IPS DF 4.7 (cell line): ENCODE results near the gene SNAP91.

Experiments used
- DNase-seq: peaks from one replicate; pipeline ENCODE4 v3.0.0-alpha.2; 2013; ENCODE audit warnings: low spot score; ENCODE audit errors: extremely low read depth

The SNAP91 gene

DNA sequence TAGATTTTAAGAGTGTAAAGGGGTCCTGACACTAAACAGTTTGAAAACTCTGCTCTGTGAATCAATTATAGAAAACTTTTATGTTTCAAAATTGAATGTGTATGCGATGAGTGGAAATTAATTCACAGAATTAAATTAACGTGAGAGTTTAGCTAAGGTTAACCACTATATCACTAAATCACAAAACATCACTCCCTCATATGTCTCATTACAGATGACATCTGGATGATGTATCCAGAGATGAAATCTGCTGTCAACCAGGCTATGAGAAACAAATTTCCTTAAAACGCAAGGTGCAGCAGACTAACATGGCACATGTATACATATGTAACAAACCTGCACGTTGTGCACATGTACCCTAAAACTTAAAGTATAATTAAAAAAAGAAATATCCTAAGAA, 169.2 kb downstream of the SNAP91 start:
- DNase-seq: no peak

GRCh38 chr6:83536647-83537589, 172.0 kb downstream of the SNAP91 start:
- DNase-seq: no peak

DNA sequence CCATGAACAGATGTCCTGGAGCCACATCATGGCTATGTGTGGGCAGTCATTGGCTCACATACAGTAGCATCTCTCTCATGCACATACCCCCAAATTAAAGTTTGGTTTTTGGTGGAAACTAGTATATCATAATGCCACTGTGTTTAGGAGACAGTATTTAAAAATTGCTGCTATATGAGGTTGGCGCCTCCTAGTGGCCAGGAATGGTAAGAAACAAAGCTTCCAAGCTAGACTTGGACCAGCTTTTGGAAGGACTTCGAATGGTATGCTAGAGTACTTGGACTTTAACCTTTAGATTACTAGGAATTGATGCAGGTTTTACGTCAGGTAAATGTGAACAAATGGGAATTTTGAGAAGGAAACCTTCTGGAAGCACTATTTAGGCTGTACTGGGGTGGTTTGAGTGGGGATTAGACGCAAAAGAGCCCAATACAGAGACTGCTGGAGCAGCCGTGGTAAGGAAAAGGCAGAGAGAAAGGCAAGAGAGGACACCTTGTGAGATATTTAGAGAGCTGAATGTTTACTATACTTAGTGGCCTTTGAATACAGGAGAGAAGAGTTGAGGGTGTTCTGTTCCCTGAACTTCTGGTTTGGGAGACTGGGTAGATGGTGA, 172.8 kb downstream of the SNAP91 start:
- DNase-seq: no peak

DNA sequence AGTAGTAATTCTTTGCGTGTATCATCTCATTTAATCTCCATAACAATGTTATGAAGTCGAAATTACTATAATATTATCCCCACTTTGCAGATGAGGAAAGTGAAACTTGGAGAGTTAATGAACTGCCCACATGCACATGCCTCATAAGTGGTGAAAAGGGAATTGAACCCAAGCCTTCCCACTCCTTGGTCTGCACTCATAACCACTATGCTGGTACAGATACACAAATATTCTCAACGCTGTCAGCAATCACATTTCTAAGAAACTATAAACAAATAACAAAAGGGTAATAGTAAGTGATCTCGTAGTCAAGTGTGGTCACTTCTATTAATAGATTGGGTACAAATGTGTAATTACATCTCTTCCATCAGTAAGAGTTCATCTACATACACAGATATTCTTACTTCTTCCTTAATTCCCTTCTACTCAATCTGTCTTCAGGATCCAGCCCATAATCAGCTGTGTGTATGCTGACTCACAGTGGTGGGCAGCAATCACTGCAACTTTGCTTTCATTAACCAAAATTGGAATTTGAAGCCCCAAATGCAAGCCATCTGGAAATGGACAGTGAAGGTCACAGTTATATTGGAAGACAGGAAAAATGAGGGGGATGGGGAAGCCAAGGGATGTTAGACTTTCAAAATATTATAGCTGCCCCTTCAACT, 190.0 kb downstream of the SNAP91 start:
- DNase-seq: no peak

GRCh38 chr6:83517500-83517899, 191.4 kb downstream of the SNAP91 start:
- no peak for DNase-seq

DNA sequence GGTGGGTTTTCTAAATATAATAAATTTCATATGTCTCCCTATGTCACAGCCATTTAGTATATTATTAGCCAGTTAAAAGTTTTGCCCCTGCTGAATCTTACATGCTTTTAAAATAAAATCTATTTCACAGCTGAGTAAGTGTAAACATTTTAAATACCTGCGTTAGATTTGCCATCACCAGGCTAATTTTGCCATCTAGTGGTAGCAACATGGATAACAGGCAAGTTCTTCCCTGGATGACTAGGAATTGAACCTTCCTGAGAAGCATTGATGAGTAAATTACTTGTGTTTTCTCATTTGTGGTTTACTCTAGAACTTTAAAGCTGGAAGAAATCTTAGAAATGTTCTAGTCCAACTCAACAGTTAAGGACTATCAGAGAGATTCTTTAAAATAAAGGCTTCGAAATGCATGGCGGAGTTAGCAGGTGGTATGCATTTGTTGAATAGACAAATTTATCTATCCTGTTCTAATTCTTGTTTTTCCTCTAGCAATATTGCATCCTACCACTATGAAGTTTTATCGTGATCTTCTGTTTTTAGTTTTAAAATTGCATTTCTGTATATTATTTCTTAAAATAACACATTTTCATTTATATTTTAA, 193.9 kb downstream of the SNAP91 start:
- no peak for DNase-seq

DNA sequence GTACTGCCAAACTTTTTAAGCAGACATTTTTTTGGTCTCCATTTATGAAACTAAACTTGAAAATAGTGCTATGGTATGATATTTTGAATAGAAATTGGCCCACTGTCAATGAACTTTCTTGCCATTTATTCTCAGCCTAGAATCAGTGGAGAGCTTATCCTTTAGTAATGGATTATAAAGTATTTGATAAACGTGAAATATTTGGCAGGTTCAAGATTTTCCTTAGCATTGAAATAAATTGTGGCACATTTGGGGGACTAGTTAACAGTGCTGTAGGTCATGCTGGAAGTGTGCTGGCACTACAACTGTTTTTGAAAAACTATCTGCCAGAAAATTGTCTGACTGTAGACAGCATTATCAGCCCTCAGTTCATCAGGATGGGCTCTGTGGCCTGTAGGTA, 194.4 kb downstream of the SNAP91 start:
- no peak for DNase-seq

DNA sequence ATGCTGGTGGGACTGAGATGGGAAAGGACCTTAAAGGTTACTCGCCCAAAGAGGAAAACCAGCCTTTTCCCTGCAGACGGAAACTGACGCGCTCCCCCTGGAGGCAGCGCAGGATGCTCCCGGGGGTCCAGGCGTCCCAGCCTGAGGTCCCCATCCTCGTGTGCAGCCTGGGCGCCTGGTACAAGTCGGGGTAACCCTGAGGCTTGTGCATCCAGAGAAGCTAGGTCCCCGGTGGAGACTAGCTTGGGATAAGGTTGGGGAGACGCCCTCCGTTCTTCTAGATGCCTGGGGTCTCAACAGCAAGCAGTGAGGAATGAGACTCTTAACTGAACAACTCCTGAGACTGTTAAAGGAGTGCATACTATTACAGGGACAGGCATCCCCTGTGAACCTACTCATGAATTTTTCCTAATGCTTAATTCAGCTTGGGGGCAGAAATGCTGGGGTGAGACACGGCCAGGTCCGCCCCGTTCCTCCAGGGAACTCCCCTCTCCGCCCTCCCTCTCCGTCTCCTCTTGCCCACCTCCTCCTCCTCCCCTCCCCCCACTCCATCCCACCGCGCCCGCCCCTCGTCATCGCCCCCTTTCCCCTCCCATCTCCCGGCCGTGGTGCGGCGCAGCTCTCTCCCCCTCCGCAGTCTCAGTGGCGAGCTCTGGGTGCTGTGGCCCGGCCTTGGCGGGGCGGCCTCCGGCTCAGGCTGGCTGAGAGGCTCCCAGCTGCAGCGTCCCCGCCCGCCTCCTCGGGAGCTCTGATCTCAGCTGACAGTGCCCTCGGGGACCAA, 196.8 kb downstream of the SNAP91 start, which contains the start of gene PRSS35:
TSS of gene PRSS35 (plus strand) at position 634 of the 781 bp plus-strand sequence. CDS start 10,908 bp downstream, outside the sequence.
- DNase-seq: no peak

DNA sequence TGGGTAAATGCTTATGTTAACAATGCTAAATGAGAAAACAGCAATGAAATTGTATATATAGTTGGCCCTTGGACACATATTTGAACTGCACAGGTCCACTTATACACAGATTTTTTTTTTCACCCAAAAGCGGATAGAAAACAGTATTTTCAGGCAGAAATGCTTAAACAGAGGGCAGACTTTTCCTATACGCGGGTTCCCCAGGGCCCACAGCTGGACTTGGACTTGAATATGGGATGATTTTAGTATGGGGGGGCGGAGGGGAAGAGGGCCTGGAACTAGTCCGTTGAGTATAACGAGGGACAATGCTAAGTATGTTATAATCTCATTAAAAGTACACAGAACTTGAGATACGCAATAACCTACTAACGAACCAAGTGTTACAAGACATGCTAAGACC, 197.6 kb downstream of the SNAP91 start:
- DNase-seq: no peak

GRCh38 chr6:83510791-83511190, 198.1 kb downstream of the SNAP91 start:
- DNase-seq: no peak

DNA sequence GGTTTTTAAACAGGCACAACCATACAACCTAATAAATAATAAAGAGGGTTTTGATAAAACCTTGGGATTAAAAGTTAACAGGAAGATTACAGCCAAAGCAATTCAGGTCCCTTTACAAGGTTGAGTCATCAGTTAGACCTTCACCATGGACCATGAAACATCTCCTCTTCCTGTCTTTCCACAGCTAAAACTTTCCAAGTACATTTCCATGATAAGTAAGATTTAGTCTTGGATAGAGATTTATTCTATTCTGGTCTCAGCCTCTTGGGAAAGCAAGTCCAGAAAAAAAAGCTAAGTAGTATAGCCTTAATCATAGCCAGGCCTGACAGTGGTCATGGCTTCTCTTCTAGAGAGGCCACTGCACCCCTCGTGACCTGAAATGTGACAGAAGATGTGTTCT, 199.5 kb downstream of the SNAP91 start:
- no peak for DNase-seq

- no peak for DNase-seq
Observed at GRCh38 chr6:83505356-83505755, 203.5 kb downstream of the SNAP91 start.
